Lower leg skin (tissue), 3 donors: ENCODE measurements around the gene RSPO4.

Experiments
- POLR2A ChIP-seq, 2 donors: fragments of 450-650 bp; IDR thresholded peaks; one replicate each; pipeline ENCODE4 v1.6.1; 2016 to 2017; ENCODE audit warnings: antibody characterized with exemption in 2 of 2, mild to moderate bottlenecking in 1 of 2, moderate library complexity in 1 of 2
- TF ChIP-seq, protein P1 (sequence below), 3 donors: fragments of 450-650 bp; IDR thresholded peaks; one replicate each; pipeline ENCODE4 v1.5.1; 2016; ENCODE audit warnings: antibody characterized with exemption in 3 of 3, mild to moderate bottlenecking in 3 of 3, moderate library complexity in 2 of 3

DNA sequence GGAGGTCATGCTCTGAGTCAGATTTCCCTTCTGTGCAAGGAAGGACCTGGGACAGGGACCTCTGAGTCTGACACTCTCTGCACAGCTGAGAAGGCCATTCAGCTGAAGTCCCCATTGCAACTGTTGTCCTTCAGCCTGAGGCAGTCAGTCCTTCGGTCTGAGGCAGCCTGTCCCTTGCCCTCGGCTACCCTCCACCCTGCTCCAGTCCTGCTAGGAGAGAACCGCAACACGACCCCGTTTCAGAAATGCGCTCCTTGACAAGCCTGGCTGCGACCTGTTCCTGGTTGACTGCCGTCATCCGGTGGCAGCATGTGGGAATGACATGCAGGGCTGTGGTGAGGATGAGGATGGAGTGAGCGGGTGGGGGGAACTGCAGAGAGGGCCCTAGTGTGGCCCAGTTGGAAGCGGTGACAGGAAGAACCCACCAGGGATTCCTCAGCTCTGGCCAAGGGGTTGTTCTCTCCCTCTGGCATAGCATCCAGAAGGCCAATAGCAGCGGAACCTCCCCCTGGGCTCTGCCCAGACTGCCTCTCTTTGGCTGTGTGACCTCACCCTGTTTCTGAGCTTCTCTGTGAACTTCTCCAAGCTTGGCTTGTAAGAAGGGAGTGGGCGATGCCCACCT lies 45.7 kb downstream of the RSPO4 start:
- TF ChIP-seq, protein P1, sequence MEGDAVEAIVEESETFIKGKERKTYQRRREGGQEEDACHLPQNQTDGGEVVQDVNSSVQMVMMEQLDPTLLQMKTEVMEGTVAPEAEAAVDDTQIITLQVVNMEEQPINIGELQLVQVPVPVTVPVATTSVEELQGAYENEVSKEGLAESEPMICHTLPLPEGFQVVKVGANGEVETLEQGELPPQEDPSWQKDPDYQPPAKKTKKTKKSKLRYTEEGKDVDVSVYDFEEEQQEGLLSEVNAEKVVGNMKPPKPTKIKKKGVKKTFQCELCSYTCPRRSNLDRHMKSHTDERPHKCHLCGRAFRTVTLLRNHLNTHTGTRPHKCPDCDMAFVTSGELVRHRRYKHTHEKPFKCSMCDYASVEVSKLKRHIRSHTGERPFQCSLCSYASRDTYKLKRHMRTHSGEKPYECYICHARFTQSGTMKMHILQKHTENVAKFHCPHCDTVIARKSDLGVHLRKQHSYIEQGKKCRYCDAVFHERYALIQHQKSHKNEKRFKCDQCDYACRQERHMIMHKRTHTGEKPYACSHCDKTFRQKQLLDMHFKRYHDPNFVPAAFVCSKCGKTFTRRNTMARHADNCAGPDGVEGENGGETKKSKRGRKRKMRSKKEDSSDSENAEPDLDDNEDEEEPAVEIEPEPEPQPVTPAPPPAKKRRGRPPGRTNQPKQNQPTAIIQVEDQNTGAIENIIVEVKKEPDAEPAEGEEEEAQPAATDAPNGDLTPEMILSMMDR (IDR thresholded peaks at IDR 0.05) = peak in 1 of 3 donors; percentile 74
- TF ChIP-seq POLR2A (IDR thresholded peaks at IDR 0.05) = no peak
